Caco-2 (cell line): ENCODE data around the gene OBP2B. TPM values are rescaled to one million over a fixed set of nuclear protein-coding genes. Genes with fewer than 3 reads are reported as not detected.

Experiments used
- BruUV-seq: library from RNA; stranded (reverse); fragments of 400-500 nt; replicated peaks from 2 replicates; lab custom pipeline; 2021; lab: Mats Ljungman, UMichigan
- CTCF ChIA-PET: fragments of 300-600 bp; sonication (Branson Sonifier 250); formaldehyde crosslinking; loops from one replicate; lab custom pipeline; 2022; ENCODE audit warnings: antibody characterized with exemption; lab: Charles Lee
- POLR2A ChIA-PET: fragments of 300-600 bp; sonication (Branson Sonifier 250); formaldehyde crosslinking; loops from one replicate; lab custom pipeline; 2022; ENCODE audit warnings: antibody characterized with exemption; lab: Charles Lee
- DNase-seq, 2 experiments: peaks; one replicate each; pipeline versions ENCODE4 v3.0.0 to v3.0.0-alpha.2; 2020 to 2022
- H3K27me3 ChIP-seq: replicated peaks from 2 replicates; pipeline ENCODE4 v1.6.0; 2011; ENCODE audit warnings: low read length; ENCODE audit not compliant: control insufficient read depth, insufficient read depth
- H3K36me3 ChIP-seq: 2 replicates; pipeline ENCODE4 v1.5.1; 2011; ENCODE audit warnings: low read length; ENCODE audit not compliant: control insufficient read depth, insufficient read depth
- H3K4me1 ChIP-seq: fragments of 250-450 bp; sonication (Bioruptor Pico); 2 replicates; pipeline ENCODE4 v1.5.1; 2020; ENCODE audit warnings: mild to moderate bottlenecking
- H3K4me3 ChIP-seq: 2 replicates; pipeline ENCODE4 v1.5.1; 2011; ENCODE audit warnings: low read depth, mild to moderate bottlenecking, control low read depth, low read length
- H3K9me3 ChIP-seq: fragments of 250-450 bp; sonication (Bioruptor Pico); 2 replicates; pipeline ENCODE4 v1.5.1; 2020; ENCODE audit warnings: mild to moderate bottlenecking, moderate library complexity
- H3K27ac Mint-ChIP-seq: one replicate; pipeline ENCODE4 v1.8.0; 2022; ENCODE audit warnings: mixed read lengths; ENCODE audit not compliant: unreplicated experiment
- H3K27me3 Mint-ChIP-seq: one replicate; pipeline ENCODE4 v1.8.0; 2022; ENCODE audit warnings: mixed read lengths; ENCODE audit not compliant: insufficient read depth, unreplicated experiment
- H3K36me3 Mint-ChIP-seq: one replicate; pipeline ENCODE4 v1.8.0; 2022; ENCODE audit warnings: mild to moderate bottlenecking, mixed read lengths; ENCODE audit not compliant: insufficient read depth, unreplicated experiment
- H3K4me1 Mint-ChIP-seq: one replicate; pipeline ENCODE4 v1.8.0; 2022; ENCODE audit warnings: low read depth, mixed read lengths; ENCODE audit not compliant: unreplicated experiment
- H3K4me3 Mint-ChIP-seq: one replicate; pipeline ENCODE4 v1.8.0; 2022; ENCODE audit warnings: mild to moderate bottlenecking, moderate library complexity, mixed read lengths; ENCODE audit not compliant: unreplicated experiment
- H3K9me3 Mint-ChIP-seq: one replicate; pipeline ENCODE4 v1.8.0; 2022; ENCODE audit warnings: mixed read lengths; ENCODE audit not compliant: unreplicated experiment
- CTCF ChIP-seq, 2 experiments: fragments of 200-600 bp in 1 of 2; IDR thresholded peaks; 1 replicate in 1 of 2; 2 replicates in 1 of 2; pipeline versions ENCODE4 v1.5.1 to v1.8.0; 2011 to 2022; ENCODE audit warnings: antibody characterized with exemption in 1 of 2, control low read depth in 1 of 2, inconsistent platforms in 1 of 2, low read depth in 1 of 2, low read length in 1 of 2, mild to moderate bottlenecking in 1 of 2, moderate library complexity in 1 of 2; ENCODE audit not compliant: insufficient read depth in 1 of 2, severe bottlenecking in 1 of 2, unreplicated experiment in 1 of 2
- intact Hi-C: fragments of 100-400 bp; cut with micrococcal nuclease; formaldehyde crosslinking; loops from one replicate; pipeline ENCODE4 v1.10.0; 2022; ENCODE audit not compliant: unreplicated experiment
- total RNA-seq: library from RNA; stranded (reverse); gene quantifications from 2 replicates; pipeline ENCODE4 v1.2.3, GENCODE V29; 2022

The OBP2B gene
- total RNA-seq, 1 experiment from 2014 or later = not detected

GRCh38 chr9:133204335-133204992 lies 4.6 kb downstream of the OBP2B start:
- no peak for TF ChIP-seq CTCF (IDR thresholded peaks at IDR 0.05; ENCODE audit: insufficient read depth in 1 of 2, low read depth in 1 of 2, low read length in 1 of 2, severe bottlenecking in 1 of 2, unreplicated experiment in 1 of 2)
- H3K4me3 Mint-ChIP-seq = no peak overlapping the region
- Histone ChIP-seq H3K9me3 (no peaks in the 10 kb centered on the region), H3K4me3 (no peak overlapping the region), H3K36me3 (no peaks in the 10 kb centered on the region), H3K4me1 (no peaks in the 10 kb centered on the region), H3K27me3 (no peaks in the 10 kb centered on the region)
- H3K4me1 Mint-ChIP-seq = no peaks in the 10 kb centered on the region
- CTCF ChIA-PET = no interaction called here
- H3K27me3 Mint-ChIP-seq = peaks cover 2% of the 10 kb centered on the region
- H3K36me3 Mint-ChIP-seq = no peaks in the 10 kb centered on the region
- H3K27ac Mint-ChIP-seq = no peak overlapping the region
- intact Hi-C loops = no loop called here
- no TSS peak for BruUV-seq
- POLR2A ChIA-PET = no interaction called here
- no peak for DNase-seq
- H3K9me3 Mint-ChIP-seq = no peaks in the 10 kb centered on the region

GRCh38 chr9:133203506-133204075 lies 5.5 kb downstream of the OBP2B start:
- Mint-ChIP-seq H3K27ac (no peak overlapping the region), H3K4me1 (no peaks in the 10 kb centered on the region), H3K27me3 (peaks cover 2% of the 10 kb centered on the region), H3K4me3 (no peak overlapping the region), H3K36me3 (no peaks in the 10 kb centered on the region), H3K9me3 (no peaks in the 10 kb centered on the region)
- Histone ChIP-seq H3K9me3 (no peaks in the 10 kb centered on the region), H3K27me3 (no peaks in the 10 kb centered on the region), H3K36me3 (no peaks in the 10 kb centered on the region), H3K4me1 (no peaks in the 10 kb centered on the region), H3K4me3 (no peak overlapping the region)
- DNase-seq = no peak
- no TSS peak for BruUV-seq
- POLR2A ChIA-PET = no interaction called here
- no peak for TF ChIP-seq CTCF (IDR thresholded peaks at IDR 0.05; ENCODE audit: insufficient read depth in 1 of 2, low read depth in 1 of 2, low read length in 1 of 2, severe bottlenecking in 1 of 2, unreplicated experiment in 1 of 2)
- intact Hi-C loops = no loop called here
- CTCF ChIA-PET = no interaction called here

- intact Hi-C loops = no loop called here
- ChIA-PET POLR2A (no interaction called here), CTCF (interaction anchor here (2.2 kb wide), 1 partner anchor 15 kb away, joined by 8 read pairs; no protein-coding TSS in a partner anchor)
- Mint-ChIP-seq H3K9me3 (no peaks in the 10 kb centered on the region), H3K4me3 (no peak overlapping the region), H3K27ac (no peak overlapping the region), H3K27me3 (peaks cover 2% of the 10 kb centered on the region), H3K4me1 (no peaks in the 10 kb centered on the region), H3K36me3 (no peaks in the 10 kb centered on the region)
- DNase-seq = no peak
- Histone ChIP-seq H3K27me3 (no peaks in the 10 kb centered on the region), H3K36me3 (no peaks in the 10 kb centered on the region), H3K4me1 (no peaks in the 10 kb centered on the region), H3K4me3 (no peak overlapping the region), H3K9me3 (no peaks in the 10 kb centered on the region)
- no TSS peak for BruUV-seq
- TF ChIP-seq CTCF (IDR thresholded peaks at IDR 0.05; ENCODE audit: insufficient read depth in 1 of 2, low read depth in 1 of 2, low read length in 1 of 2, severe bottlenecking in 1 of 2, unreplicated experiment in 1 of 2) = no peak
Observed at GRCh38 chr9:133202688-133203453, 6.2 kb downstream of the OBP2B start.
